HG03521 (cell line): ENCODE measurements around the gene MRE11.
"Not testable (repeated sequence)": the region's sequence is repeated elsewhere in the genome, so short reads cannot be mapped to it uniquely, and the experiment has no call there.

Experiments
- ATAC-seq: cut with Tn5 transposase; IDR thresholded peaks from one replicate; pipeline ENCODE4 v1.9.1; 2021; ENCODE audit warnings: mild to moderate bottlenecking, moderate library complexity; ENCODE audit not compliant: unreplicated experiment

MRE11 gene

DNA sequence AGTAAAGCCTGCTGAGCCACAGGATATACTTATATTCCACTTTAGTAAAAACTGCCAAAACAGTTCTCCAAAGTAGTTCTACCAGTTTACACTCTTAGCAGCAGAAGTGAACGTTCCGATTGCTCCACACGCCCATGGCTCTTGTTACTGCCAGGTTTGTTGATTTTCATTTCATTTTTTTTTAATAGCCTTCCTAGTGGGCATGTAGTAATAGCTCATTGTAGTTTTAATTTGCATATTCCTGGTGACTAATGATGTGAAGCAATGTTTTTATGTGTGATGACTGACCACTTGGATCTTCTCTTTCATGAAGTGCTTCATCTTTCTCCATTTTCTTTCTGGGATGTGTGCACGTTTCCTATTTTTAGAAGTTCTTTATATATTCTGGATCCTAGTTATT is 13.8 kb upstream of the MRE11 start:
- no peak for ATAC-seq

DNA sequence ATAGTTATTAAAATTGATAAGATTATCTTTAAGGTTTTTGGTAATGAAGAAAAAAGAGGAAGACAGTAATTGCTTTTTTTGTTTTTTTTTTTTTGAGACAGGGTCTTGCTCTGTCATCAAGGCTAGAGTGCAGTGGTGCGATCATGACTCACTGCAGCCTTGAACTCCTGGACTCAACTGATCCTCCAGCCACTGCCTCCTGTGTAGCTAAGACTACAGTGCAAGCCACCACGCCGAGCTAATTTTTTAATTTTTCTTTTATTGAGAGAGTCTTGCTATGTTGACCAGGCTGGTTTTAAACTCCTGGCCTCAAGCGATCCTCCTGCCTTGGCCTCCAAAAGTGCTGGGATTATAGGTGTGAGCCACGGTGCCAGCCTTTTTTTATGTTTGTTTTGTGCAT is 12.9 kb upstream of the MRE11 start:
- ATAC-seq: not testable (repeated sequence)

DNA sequence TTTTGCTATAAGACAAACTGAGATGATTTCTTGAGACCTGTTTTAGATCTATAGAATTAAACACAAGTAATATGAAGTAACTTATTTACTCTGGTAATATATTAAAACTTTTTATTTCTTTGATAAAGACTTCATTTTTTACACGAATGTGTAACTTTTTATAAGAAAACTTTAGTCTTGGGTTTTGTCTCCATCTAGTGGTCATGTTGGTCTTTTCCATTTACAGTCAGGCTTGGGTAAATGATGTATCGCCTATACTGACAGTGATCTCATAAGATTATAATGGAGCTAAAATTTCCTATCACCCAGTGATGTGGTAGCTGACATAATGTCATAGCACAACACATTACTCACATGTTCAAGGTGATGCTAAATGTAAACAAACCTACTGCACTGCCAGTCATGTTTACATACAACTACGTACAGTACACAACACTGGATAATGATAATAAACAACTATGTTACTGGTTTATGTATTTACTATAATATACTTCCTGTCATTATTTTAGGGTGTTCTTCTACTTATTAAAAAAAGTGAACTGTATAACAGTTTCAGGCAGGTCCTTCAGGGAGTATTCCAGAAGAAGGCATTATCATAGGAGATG is 11.1 kb upstream of the MRE11 start:
- ATAC-seq: peak; percentile 52

DNA sequence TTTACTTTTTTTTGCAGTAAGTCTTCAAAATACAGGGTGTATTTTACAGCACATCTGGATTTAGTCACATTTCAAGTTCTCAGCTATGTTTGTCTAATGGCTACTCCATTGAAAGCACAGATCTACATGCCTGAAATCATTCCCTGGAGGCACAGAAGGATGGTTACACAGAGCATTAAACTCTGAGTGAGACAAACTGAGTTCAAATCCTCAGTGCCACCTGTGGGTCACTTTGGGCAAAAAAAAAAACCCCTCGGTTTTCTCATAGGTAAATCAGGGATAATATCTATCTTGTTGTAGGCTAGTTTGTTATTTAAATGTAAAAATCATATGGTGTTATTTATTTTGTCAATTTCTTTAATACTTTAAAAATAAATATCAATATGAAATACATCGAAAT is 7.9 kb upstream of the MRE11 start:
- ATAC-seq: no peak

DNA sequence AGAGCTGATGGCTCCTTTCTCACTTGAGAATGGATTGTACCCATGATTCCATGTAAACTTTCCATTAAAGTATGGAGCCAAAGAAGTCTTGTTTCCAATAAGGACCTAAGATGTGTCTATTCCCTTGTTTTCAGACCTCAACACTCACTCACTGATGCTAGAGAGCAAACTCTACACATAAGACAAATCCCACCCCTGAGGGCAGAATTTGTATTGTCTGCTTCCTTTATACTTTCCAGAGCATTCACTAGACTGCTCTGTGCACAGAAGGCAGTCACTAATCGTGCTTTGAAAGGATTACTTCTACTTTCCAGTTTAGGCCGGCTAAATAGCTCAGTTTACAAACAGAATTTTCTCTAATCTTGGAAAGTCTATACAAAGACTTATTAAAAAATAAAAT is 6.5 kb upstream of the MRE11 start:
- ATAC-seq: no peak

DNA sequence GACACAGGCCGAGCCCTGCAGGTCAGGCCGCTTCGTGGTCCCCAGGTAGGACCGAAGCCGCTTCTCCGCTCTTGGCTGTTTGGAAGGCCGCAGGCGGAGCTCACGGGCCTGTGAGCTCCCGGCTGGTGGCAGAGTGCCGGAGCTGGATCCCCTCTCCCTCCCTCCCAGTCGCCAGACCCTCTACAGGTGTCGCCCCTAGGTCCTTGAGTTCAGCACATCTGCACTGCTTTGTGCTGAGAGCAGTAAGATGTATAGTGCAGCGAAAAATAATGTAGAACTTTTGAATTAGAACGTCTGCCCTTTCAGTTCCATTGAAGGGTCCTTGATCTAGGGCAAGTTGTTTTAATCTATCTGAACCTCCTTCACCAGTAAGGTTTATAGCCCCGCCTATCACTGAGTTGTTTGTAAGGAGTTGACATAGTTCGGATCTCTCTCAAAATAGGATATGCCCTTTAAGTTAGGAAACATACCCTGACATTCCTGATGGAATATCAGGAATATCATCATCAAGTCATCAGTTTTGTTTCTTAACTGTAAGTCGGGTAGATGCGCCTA is 559 bp upstream of the MRE11 start:
- peak; percentile 60 for ATAC-seq

DNA sequence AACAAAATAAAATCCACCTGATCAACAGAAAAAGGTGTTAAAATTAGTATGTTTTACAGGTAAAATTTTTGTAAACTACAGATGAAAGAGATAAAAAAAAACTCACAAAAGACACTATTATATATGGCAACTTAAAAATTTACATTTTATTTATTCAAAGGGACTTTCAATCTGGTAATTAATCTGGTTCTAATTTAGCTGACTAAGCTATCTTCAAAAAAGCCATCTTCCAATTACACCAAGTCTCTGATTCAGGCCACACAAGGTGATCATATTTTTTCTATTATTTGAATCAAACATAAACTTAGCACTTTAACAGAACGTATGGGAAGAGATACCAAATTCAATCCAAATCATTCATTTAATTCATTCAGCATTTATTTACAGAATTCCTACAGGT is 7.6 kb downstream of the MRE11 start:
- ATAC-seq: no peak

DNA sequence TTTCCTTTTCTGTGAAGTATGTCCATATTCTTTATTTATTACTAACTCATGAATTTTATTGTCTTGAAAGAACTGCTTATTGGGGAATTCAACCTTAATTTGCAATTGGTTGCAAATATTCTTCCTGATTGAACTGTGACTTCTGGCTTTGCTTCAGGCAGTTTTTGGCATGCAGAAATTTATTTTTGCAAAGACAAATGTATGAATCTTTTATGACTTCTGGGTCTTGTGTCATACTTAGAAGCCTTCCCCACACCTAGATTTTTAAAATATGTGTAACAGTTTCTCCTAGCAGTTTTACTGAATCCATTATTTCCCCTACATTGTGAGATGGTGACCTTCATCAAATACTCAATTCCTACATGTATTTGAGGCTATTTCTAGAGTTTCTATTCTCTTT is 12.3 kb downstream of the MRE11 start:
- no peak for ATAC-seq

DNA sequence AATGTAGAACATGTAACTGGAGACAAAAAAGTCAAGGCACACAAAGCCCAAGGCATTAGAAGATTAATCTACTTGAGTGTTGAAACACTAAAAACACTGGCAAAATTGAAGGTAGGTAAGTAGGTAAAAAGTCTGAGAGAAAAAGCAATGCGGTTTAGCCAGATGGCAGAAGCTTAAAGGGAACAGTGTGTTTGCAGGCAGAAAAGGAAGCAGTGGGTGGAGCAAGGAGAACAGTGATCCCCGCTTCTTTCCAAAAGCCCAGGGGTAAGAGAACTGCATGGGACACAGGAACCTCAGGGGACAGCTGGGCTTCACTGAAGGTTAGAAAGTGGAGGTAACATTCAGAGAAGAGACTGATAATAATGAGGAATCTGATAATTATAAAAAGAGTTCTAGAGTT is 16.0 kb downstream of the MRE11 start:
- ATAC-seq: no peak

DNA sequence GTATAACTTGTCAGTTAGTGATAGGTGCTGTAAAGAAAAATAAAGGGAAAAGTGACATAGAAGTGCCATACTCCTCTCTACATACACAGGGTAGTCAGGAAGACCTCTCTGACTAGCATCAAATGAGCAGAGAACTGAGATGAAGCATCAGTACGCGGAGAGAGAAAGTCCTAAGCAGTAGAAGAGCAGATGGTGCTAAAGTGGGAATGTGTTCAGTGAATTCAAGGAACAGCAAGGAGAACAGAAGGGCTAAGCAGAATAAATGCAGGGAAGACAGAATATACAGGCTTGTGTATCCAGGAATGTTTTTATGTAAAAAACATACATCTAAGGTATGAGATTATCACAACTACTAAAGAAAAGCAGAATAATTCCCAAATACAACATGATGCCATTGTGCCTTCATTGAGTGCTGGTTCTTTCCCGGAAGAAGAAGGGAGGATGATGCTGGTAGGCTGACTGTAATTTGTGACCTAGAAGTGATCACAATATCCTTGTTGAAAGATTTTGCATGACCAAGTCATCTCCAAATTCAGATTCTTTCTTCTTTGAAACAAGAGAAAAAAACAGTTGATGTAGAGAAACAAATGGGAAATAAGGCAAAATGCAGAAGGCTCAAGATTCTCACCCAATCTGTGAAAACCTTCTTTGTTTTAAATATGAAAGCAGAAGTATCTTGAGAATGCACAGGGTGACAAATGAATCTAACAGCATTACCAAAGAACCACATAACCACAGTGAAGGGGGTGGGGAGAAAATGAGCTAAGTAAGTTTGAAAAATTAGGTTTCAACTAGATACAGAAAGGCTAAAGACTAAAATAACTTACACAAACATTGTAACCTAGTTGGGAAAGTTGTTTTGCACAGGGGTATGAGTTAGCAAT is 20.5 kb downstream of the MRE11 start:
- peak; percentile 76 for ATAC-seq

DNA sequence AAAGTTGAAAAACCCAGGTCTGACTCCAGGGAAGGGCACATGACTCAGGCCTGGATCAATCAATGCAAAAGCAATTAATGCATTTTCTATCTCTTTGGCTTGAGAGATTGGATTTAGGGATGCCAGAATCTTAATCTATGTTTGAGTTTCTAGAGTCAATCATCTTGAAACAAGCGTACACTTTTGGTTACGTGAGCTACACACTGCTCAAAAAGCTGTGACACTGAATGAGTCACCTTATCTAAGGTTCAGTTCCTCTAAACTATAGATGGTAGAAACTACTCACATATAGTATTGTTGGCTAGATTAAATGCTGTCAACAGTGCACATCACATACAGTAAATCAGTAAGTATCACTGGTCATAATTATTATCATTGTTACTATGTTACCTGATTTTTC is 24.2 kb downstream of the MRE11 start:
- ATAC-seq: peak; percentile 87

DNA sequence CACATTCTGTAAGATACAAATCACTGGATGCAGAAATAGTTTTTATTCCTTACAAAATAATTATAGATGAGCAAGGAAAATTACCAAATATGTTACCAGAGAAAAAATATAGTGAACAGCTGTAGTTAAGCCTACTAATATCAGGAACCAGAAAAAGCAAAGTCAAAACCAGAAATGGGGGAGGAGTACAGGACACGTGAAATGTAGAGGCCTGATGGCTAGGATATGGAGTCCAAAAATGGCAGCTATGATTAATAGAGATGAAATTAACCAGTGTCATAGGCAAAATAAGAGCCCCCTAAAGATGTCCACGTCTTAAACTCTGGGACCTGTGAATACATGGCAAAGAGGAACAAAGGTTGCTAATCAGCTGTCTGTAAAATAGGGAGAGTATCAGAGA is 34.1 kb downstream of the MRE11 start:
- no peak for ATAC-seq

DNA sequence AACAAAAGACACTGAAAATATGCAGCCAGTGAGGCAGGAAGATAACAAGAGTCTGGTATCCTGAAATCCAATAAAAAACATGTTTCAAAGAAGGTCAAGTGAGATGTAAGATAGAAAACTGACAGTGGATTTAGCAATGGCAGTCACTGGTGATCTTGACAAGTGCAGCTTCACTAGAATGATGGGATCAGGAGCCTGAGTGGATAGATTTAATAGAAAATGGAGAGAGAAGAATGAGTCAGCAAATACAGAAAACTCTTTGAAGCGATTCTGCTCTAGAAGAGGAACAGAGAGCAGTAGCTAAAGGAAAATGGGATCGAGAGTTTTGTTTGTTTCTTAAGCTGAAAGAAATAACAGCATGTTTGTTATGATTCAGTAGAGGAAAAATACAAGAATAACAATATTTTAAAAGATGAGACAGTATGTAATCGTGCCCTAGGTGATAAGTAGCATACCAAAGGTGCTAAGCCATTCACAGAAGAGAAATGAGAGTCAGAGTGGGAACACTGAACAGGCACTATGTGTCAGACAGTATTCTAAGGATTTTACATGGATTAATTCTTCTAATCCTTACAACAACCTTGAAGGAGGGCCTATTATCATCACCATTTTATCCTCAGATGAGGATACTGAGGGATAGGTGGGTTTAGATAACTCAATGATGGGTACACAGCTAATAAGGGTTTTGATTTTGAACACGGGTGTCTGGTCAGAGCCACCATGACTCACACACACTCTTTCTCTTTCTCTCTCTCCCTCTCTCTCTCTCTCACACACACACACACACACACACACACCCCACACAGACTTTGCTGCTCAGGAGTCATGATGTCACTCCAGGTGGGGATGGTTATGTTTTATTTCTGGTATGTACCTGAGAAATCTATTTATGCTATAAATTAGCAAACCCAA is 36.3 kb downstream of the MRE11 start:
- ATAC-seq: no peak

DNA sequence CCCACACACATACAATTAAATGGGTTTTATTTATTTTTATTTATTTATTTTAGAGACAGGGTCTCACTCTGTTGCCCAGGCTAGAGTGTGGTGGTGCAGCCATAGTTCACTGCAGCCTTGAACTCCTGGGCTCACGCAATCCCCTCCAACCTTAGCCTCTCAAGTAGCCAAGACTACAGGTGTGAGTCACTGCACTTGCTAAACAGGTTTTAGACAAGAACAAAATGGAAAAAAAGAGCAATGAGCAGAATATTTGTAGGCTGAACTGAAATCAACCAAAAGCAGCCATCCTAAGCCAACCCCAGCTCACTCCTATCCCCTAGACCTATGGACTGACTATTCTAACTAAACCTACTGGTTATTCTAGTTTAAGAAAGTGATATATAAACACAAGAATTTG is 37.8 kb downstream of the MRE11 start:
- ATAC-seq: no peak

DNA sequence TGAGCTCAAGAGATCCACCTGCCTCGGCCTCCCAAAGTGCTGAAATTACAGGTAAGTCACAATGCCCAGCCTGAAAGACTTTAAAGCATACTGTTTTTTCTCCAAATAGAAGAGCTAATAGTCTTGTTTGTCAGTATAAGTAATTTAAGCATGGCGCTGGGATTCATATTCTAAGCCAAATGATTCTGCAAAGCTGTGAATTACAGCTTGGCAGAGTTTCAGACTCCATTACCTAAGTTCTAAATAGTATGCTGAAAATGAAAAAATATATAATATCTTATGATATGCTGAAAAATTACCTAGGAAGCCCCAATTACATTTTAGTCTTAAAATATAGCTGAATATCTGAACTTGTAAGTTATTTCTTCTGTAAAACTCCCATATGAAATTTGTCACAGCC is 39.3 kb downstream of the MRE11 start:
- ATAC-seq: no peak

DNA sequence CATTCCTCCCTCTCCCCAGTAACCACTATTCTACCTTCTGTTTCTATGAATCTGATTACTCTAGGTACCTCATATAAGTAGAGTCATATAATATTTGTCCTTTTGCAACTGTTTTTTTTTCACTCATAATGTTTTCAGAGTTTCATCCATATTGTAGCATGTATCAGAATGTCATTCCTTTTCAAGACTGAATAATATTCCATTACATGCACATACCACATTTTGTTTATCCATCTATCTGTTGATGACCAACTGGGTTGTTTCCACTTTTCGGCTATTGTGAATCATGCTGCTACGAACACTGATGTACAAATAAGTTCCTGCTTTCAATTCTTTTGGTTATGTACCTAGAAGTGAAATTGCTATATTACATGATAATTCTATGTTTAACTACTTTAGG is 40.7 kb downstream of the MRE11 start:
- ATAC-seq: no peak

DNA sequence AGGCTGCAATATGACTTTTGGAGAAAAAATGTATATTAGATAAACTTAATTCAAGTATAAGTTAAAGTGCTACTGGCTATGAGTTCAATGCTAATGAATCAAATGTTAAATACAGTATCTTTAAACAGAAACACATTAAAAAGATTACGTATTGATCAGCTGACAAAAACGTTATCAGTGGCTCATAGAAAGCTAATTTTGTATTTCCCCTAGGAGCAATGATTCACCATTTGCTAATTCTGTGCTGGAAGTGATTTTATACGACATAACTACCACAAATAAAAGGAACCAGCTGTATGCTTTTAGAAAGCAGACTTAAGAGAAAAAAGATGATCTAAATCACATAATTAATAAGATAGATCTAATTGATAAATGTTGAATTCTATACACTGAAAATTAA is 43.6 kb downstream of the MRE11 start:
- no peak for ATAC-seq

DNA sequence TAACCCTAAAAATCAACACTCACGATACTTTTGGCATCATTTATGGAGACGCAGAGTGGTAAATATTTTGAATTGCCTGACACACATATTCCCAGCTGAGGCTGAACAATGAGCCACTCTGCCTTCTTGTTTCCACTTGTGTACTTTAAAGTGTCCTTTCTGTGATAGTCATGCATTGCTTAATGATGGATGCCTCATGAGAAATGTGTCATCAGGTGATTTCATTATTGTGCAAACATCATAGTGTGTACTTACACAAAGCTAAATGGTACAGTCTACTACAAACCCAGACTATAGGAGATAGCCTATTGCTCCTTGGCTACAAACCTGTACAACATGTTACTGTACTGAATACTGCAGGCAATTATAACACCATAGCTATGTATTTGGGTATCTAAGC is 44.2 kb downstream of the MRE11 start:
- ATAC-seq: no peak

DNA sequence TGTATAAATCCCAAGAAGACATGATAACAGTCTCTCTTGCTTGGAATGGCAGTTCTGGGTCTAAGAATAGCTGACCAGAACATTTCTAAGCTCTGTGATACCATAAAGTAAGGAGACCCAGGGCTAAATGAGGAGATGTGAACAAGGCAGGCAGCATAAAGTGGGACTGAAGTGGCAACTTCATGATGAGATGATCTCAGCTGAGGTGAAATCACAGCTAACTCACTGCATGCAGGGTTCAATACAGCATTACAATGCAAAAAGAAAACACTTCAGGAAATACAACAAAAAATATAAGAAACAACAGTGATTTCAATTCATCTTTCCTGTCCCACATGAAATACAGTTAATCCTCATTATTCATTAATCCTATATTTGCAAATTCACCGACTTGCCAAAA is 44.6 kb downstream of the MRE11 start:
- ATAC-seq: no peak

DNA sequence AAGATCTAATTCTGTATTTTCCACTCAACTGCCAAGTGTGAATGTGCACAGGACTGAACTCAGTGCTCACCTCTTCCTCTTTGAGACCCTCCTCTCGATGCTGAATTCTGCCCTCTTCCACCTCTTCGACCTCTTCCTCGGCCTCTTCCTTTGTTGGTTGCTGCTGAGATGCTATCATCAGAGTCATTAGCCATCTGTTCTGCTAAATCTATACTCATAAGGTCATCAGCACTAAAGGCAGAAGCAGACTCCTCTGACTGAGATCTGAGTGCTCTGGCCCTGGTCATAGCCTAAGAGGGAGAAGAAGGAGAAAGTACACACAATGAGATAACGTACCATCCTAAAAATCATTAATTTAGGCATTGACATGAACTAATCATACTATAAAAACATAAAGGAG is 46.5 kb downstream of the MRE11 start:
- ATAC-seq: no peak

DNA sequence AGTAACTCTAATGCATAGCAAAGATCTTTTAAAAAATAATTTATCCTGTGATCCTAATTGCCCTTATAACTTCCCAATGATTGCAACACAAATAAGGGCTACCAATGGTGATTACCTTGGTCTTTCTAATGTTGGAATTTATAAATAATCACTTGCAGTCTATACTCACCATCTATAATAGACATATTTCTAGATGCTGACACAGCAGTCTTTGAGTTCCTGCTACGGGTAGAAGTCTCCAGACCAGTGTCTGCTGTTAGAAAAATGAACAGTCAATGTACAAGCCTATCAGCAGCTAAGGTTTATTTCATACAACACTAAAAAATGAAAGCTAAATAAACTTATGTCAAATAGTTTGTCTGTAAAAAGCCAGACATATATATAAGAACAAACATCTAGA is 48.0 kb downstream of the MRE11 start:
- ATAC-seq: no peak
